GM23338 (cell line): Measurements from ENCODE around the gene CHRD. TPM values are rescaled to one million over a fixed set of nuclear protein-coding genes. Genes with fewer than 3 reads are reported as not detected.

ENCODE experiments used
- ATAC-seq: fragments of 200-7000 bp; cut with Tn5 transposase; 3 replicates; pipeline ENCODE4 v1.9.1; 2020
- DNase-seq: peaks from one replicate; pipeline ENCODE4 v3.0.0-alpha.2; 2015; ENCODE audit warnings: low spot score
- H2AFZ ChIP-seq: fragments of 200-600 bp; sonication (generic); 2 replicates; pipeline ENCODE4 v1.8.0; 2016; ENCODE audit warnings: antibody characterized with exemption, mild to moderate bottlenecking, moderate library complexity
- H3F3A ChIP-seq: fragments of 200-600 bp; sonication (generic); replicated peaks from 2 replicates; pipeline ENCODE4 v1.8.0; 2017; ENCODE audit warnings: antibody characterized with exemption, mixed run types, low read depth
- H3K27ac ChIP-seq: fragments of 200-600 bp; sonication (generic); 2 replicates; pipeline ENCODE4 v1.6.1; 2016; ENCODE audit warnings: low read depth
- H3K27me3 ChIP-seq: fragments of 200-600 bp; sonication (generic); 2 replicates; pipeline ENCODE4 v1.8.0; 2016; ENCODE audit warnings: mild to moderate bottlenecking, mixed run types, moderate library complexity; ENCODE audit not compliant: insufficient read depth
- H3K36me3 ChIP-seq: fragments of 200-600 bp; sonication (generic); 2 replicates; pipeline ENCODE4 v1.8.0; 2016; ENCODE audit warnings: mild to moderate bottlenecking; ENCODE audit not compliant: insufficient read depth
- H3K4me1 ChIP-seq: fragments of 200-600 bp; sonication (generic); 2 replicates; pipeline ENCODE4 v1.8.0; 2016; ENCODE audit warnings: mild to moderate bottlenecking, moderate library complexity; ENCODE audit not compliant: insufficient read depth
- H3K4me2 ChIP-seq: fragments of 200-600 bp; sonication (generic); 2 replicates; pipeline ENCODE4 v1.7.1; 2017; ENCODE audit warnings: mixed run types
- H3K4me3 ChIP-seq: fragments of 200-600 bp; sonication (generic); 2 replicates; pipeline ENCODE4 v1.6.1; 2016; ENCODE audit warnings: mixed run types
- H3K79me2 ChIP-seq: fragments of 200-600 bp; sonication (generic); replicated peaks from 2 replicates; pipeline ENCODE4 v1.8.0; 2017; ENCODE audit warnings: mild to moderate bottlenecking; ENCODE audit not compliant: insufficient read depth
- H3K9me2 ChIP-seq: fragments of 200-600 bp; sonication (generic); 2 replicates; pipeline ENCODE4 v1.8.0; 2017; ENCODE audit not compliant: insufficient read depth
- H4K20me1 ChIP-seq: fragments of 200-600 bp; sonication (generic); replicated peaks from 2 replicates; pipeline ENCODE4 v1.8.0; 2017; ENCODE audit warnings: mild to moderate bottlenecking; ENCODE audit not compliant: insufficient read depth
- H3K27ac Mint-ChIP-seq: 2 replicates; pipeline ENCODE4 v1.8.0; 2020; ENCODE audit warnings: inconsistent platforms, mild to moderate bottlenecking, moderate library complexity, mixed read lengths
- H3K27me3 Mint-ChIP-seq: 3 replicates; pipeline ENCODE4 v1.8.0; 2022; ENCODE audit warnings: low read depth, mild to moderate bottlenecking, moderate library complexity, mixed read lengths, inconsistent platforms; ENCODE audit not compliant: insufficient read depth, poor library complexity
- H3K36me3 Mint-ChIP-seq: 3 replicates; pipeline ENCODE4 v1.8.0; 2021; ENCODE audit warnings: low read depth, mild to moderate bottlenecking, inconsistent platforms, moderate library complexity, mixed read lengths
- H3K4me1 Mint-ChIP-seq: 3 replicates; pipeline ENCODE4 v1.8.0; 2020; ENCODE audit warnings: mild to moderate bottlenecking, inconsistent platforms, mixed read lengths
- H3K4me3 Mint-ChIP-seq: 3 replicates; pipeline ENCODE4 v1.8.0; 2021; ENCODE audit warnings: moderate library complexity, mild to moderate bottlenecking, inconsistent platforms, mixed read lengths
- H3K9me3 Mint-ChIP-seq: 3 replicates; pipeline ENCODE4 v1.8.0; 2020; ENCODE audit warnings: moderate library complexity, mild to moderate bottlenecking, inconsistent platforms, mixed read lengths
- ETS1 ChIP-seq: IDR thresholded peaks from 2 replicates; pipeline ENCODE4 v1.6.1; 2016; ENCODE audit warnings: antibody characterized with exemption
- polyA plus RNA-seq: library from polyadenylated mRNA; unstranded; fragments of >200 nt; fragmentation: Nextera tagmentation; extraction: Ambion mirVana; gene quantifications from 2 replicates; pipeline ENCODE4 v1.2.1, GENCODE V29; 2016
- total RNA-seq: library from RNA; depleted of rRNA; stranded (reverse); fragments of >200 nt; shearing (Covaris generic); gene quantifications from 2 replicates; pipeline ENCODE4 v1.2.3, GENCODE V29; 2014
- TF ChIP-seq, protein P1 (sequence below): fragments of 250-450 bp; sonication (Bioruptor Pico); IDR thresholded peaks from 2 replicates; pipeline ENCODE4 v1.5.0; 2020; ENCODE audit warnings: mild to moderate bottlenecking, moderate library complexity

Gene CHRD
- total and polyA plus RNA-seq, 2 experiments from 2014 or later: 0.34 to 0.66 TPM

DNA sequence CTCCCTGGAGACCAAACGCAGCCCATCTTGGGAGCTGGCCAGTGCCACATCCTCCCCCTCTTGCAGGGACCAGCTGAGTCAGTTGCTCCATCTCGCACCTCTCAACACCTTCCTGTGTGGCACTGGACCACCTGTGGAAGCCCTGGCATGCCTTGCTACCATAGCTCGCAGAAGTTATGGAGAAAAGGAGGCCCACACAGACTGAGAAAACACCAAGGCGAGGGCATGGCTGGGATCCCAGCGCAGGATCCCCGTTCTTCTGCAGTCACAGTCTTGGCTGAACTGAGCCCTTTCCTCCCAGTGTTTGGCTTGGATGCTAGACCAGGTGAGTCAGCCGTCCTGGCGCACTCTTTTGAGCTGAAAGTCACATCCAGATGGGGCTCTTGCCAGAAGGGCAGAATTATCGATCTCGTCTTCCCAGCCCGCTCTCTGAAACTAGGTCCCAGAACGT is 46.9 kb downstream of the CHRD start (continued):
- TF ChIP-seq, protein P1, sequence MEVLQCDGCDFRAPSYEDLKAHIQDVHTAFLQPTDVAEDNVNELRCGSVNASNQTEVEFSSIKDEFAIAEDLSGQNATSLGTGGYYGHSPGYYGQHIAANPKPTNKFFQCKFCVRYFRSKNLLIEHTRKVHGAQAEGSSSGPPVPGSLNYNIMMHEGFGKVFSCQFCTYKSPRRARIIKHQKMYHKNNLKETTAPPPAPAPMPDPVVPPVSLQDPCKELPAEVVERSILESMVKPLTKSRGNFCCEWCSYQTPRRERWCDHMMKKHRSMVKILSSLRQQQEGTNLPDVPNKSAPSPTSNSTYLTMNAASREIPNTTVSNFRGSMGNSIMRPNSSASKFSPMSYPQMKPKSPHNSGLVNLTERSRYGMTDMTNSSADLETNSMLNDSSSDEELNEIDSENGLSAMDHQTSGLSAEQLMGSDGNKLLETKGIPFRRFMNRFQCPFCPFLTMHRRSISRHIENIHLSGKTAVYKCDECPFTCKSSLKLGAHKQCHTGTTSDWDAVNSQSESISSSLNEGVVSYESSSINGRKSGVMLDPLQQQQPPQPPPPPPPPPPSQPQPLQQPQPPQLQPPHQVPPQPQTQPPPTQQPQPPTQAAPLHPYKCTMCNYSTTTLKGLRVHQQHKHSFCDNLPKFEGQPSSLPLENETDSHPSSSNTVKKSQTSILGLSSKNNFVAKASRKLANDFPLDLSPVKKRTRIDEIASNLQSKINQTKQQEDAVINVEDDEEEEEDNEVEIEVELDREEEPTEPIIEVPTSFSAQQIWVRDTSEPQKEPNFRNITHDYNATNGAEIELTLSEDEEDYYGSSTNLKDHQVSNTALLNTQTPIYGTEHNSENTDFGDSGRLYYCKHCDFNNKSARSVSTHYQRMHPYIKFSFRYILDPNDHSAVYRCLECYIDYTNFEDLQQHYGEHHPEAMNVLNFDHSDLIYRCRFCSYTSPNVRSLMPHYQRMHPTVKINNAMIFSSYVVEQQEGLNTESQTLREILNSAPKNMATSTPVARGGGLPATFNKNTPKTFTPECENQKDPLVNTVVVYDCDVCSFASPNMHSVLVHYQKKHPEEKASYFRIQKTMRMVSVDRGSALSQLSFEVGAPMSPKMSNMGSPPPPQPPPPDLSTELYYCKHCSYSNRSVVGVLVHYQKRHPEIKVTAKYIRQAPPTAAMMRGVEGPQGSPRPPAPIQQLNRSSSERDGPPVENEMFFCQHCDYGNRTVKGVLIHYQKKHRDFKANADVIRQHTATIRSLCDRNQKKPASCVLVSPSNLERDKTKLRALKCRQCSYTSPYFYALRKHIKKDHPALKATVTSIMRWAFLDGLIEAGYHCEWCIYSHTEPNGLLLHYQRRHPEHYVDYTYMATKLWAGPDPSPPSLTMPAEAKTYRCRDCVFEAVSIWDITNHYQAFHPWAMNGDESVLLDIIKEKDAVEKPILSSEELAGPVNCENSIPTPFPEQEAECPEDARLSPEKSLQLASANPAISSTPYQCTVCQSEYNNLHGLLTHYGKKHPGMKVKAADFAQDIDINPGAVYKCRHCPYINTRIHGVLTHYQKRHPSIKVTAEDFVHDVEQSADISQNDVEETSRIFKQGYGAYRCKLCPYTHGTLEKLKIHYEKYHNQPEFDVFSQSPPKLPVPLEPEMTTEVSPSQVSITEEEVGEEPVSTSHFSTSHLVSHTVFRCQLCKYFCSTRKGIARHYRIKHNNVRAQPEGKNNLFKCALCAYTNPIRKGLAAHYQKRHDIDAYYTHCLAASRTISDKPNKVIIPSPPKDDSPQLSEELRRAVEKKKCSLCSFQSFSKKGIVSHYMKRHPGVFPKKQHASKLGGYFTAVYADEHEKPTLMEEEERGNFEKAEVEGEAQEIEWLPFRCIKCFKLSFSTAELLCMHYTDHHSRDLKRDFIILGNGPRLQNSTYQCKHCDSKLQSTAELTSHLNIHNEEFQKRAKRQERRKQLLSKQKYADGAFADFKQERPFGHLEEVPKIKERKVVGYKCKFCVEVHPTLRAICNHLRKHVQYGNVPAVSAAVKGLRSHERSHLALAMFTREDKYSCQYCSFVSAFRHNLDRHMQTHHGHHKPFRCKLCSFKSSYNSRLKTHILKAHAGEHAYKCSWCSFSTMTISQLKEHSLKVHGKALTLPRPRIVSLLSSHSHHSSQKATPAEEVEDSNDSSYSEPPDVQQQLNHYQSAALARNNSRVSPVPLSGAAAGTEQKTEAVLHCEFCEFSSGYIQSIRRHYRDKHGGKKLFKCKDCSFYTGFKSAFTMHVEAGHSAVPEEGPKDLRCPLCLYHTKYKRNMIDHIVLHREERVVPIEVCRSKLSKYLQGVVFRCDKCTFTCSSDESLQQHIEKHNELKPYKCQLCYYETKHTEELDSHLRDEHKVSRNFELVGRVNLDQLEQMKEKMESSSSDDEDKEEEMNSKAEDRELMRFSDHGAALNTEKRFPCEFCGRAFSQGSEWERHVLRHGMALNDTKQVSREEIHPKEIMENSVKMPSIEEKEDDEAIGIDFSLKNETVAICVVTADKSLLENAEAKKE (CRISPR knock-in tag): no peak

DNA sequence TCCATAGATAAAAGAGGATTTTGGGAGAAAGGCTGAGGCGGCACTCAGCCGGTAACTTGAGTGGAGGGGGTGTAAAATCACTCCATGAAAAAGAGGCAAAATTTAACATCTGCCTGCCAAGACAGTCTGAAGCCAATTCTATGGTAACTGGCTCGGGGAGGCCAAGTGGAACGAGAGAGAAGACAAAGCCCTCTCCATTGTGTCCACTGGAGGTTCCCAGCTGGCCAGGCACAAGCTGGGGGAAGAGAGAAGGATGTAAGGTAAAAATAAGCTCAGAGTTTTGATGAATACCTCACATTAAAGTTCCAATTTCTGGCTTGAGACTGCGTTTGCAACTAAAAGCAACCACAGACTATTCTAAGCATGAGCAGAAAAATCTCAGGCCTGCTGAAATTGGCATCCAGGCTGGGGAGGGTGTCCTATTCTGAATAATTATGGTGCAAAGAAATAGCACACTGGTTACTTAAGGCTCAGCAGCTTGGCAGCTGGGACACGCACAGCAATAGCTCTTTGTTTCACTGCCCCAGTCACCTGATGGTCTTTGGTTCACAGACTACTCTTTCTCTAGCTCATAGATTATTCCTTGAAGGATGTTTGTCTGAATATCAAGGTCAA is 48.8 kb downstream of the CHRD start:
- no peaks in the 10 kb centered on the region for H3K36me3 Mint-ChIP-seq
- no peak overlapping the region for H3K27ac ChIP-seq
- no peak overlapping the region for H3K4me3 Mint-ChIP-seq
- ATAC-seq (no peak), DNase-seq (no peak)
- H3K9me3 Mint-ChIP-seq: no peaks in the 10 kb centered on the region; the same call in 1 of the 3 replicates
- H3K4me3 ChIP-seq: no peak overlapping the region
- no peaks in the 10 kb centered on the region for H3K4me1 ChIP-seq
- no peak overlapping the region for H3K4me2 ChIP-seq
- H3K27ac Mint-ChIP-seq: no peak overlapping the region
- no peaks in the 10 kb centered on the region for H3K27me3 ChIP-seq
- H3K9me2 ChIP-seq: no peaks in the 10 kb centered on the region
- H3K27me3 Mint-ChIP-seq: peaks cover 13% of the 10 kb centered on the region
- H3K79me2 ChIP-seq: no peaks in the 10 kb centered on the region
- no peaks in the 10 kb centered on the region for H3K36me3 ChIP-seq
- H2AFZ ChIP-seq: no peak overlapping the region
- TF ChIP-seq ETS1: no peak
- no peaks in the 10 kb centered on the region for H4K20me1 ChIP-seq
- no peaks in the 10 kb centered on the region for H3F3A ChIP-seq
- no peaks in the 10 kb centered on the region for H3K4me1 Mint-ChIP-seq
